Progenitor cell of endocrine pancreas (in vitro differentiated cells): ENCODE data around the gene NOL3. TPM values are rescaled to one million over a fixed set of nuclear protein-coding genes. Genes with fewer than 3 reads are reported as not detected.

ENCODE experiments used
- DNase-seq: peaks from one replicate; pipeline ENCODE4 v3.0.0; 2021; ENCODE audit warnings: low spot score; ENCODE audit not compliant: unreplicated experiment
- H3K27ac Mint-ChIP-seq: 2 replicates; pipeline ENCODE4 v1.8.0; 2021; ENCODE audit warnings: mild to moderate bottlenecking, moderate library complexity, mixed read lengths
- H3K27me3 Mint-ChIP-seq: 2 replicates; pipeline ENCODE4 v1.8.0; 2021; ENCODE audit warnings: mixed read lengths
- H3K36me3 Mint-ChIP-seq: 2 replicates; pipeline ENCODE4 v1.8.0; 2022; ENCODE audit warnings: mixed read lengths; ENCODE audit not compliant: insufficient read depth
- H3K4me1 Mint-ChIP-seq: 2 replicates; pipeline ENCODE4 v1.8.0; 2021; ENCODE audit warnings: low read depth, mixed read lengths
- H3K4me3 Mint-ChIP-seq: 2 replicates; pipeline ENCODE4 v1.8.0; 2021; ENCODE audit warnings: low read depth, mild to moderate bottlenecking, moderate library complexity, mixed read lengths
- H3K9me3 Mint-ChIP-seq: 2 replicates; pipeline ENCODE4 v1.8.0; 2021; ENCODE audit warnings: low read depth, mixed read lengths
- total RNA-seq: library from RNA; stranded (reverse); gene quantifications from 2 replicates; pipeline ENCODE4 v1.2.1, GENCODE V29; 2021
- TF ChIP-seq, protein P1 (sequence below): fragments of 200-600 bp; sonication (generic); IDR thresholded peaks from one replicate; pipeline ENCODE4 v1.5.0; 2021; ENCODE audit warnings: antibody characterized with exemption, mild to moderate bottlenecking; ENCODE audit not compliant: unreplicated experiment

NOL3 gene
- total RNA-seq, 1 donor from 2014 or later, result 9.4 TPM

DNA sequence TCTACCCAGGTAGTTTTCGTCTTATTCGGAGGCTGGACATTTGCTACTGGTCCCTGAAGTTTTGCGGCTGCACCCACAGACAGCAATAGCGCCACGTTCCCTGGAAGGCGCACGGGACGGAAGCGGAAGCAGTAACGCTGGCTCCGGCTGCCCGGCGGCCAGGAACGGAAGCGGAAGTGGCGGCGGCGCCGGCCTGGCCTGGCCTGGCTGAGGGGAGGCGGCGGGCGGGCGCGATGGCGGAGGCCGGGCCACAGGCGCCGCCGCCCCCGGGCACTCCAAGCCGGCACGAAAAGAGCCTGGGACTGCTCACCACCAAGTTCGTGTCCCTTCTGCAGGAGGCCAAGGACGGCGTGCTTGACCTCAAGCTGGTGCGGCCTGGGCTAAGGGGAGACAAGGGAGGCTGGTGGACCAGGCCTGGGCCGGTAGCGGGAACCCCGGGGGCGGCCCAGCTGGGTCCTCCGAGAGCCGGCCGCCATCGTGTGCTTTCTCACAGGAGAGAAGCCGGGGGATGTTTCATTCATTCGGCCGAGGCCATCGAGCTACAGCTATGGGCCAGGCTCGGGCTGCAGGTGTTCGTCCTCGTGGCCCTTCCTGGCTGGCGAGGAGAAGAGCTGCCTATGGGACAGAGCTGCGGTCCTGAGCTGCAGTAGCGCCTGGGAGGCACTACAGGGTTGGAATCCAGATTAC is 21.8 kb downstream of the NOL3 start, which contains the start of gene E2F4:
E2F4 (plus strand) TSS at position 161 of the 687 bp plus-strand sequence; CDS start at position 234, 73 bp downstream.
- DNase-seq, result peak; percentile 75
- Mint-ChIP-seq H3K4me1 (peaks cover 15% of the 10 kb centered on the region), H3K4me3 (peak within 1 kb of the TSS; percentile 80), H3K9me3 (no peaks in the 10 kb centered on the region), H3K27me3 (no peaks in the 10 kb centered on the region), H3K27ac (peak within 1 kb of the TSS; percentile 71), H3K36me3 (peaks cover 16% of the 10 kb centered on the region)
- TF ChIP-seq, protein P1, sequence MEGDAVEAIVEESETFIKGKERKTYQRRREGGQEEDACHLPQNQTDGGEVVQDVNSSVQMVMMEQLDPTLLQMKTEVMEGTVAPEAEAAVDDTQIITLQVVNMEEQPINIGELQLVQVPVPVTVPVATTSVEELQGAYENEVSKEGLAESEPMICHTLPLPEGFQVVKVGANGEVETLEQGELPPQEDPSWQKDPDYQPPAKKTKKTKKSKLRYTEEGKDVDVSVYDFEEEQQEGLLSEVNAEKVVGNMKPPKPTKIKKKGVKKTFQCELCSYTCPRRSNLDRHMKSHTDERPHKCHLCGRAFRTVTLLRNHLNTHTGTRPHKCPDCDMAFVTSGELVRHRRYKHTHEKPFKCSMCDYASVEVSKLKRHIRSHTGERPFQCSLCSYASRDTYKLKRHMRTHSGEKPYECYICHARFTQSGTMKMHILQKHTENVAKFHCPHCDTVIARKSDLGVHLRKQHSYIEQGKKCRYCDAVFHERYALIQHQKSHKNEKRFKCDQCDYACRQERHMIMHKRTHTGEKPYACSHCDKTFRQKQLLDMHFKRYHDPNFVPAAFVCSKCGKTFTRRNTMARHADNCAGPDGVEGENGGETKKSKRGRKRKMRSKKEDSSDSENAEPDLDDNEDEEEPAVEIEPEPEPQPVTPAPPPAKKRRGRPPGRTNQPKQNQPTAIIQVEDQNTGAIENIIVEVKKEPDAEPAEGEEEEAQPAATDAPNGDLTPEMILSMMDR, result no peak

DNA sequence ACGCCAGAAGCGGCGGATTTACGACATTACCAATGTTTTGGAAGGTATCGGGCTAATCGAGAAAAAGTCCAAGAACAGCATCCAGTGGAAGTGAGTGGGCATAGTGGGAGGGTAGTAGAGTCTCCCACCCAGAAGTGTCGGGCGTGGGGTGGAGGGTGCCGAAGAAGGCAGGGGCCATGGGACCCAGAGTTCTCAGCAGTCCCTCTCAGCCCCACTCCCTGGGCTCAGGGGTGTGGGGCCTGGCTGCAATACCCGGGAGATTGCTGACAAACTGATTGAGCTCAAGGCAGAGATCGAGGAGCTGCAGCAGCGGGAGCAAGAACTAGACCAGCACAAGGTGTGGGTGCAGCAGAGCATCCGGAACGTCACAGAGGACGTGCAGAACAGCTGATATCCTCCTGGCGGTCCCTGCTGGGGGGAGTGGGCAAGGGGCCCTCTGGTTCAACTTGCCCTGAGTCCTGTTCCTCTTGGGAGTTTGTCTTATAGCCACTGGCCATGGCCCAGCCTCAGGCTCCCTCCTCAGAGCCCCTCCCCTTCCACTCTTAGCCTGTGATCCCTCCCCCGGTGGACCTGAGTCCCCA is 22.5 kb downstream of the NOL3 start:
- peaks cover 15% of the 10 kb centered on the region for H3K4me1 Mint-ChIP-seq
- peak overlapping the region; percentile 80 for H3K4me3 Mint-ChIP-seq
- H3K9me3 Mint-ChIP-seq, result no peaks in the 10 kb centered on the region
- peaks cover 16% of the 10 kb centered on the region for H3K36me3 Mint-ChIP-seq
- TF ChIP-seq, protein P1, result no peak
- no peaks in the 10 kb centered on the region for H3K27me3 Mint-ChIP-seq
- H3K27ac Mint-ChIP-seq, result peak overlapping the region; percentile 71
- no peak for DNase-seq

DNA sequence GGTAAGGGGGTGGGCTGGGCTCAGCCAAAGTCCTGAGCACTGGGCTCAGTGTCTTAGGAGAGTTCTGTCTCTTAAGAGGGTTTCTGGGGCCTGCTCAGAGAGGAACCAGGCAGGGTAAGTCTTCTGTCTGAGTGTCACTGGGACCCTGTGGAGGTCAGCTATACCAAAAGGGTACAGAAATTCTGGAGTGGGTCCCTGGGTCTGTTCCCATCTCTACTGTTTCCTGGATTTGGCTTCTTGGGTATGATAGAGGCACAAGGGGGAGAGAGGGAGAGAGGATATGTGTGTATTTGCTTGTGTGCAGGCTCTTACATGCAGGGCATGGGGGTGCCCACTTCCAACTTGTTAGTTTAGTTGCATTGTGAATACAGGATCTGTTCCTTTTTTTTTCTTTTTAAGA is 23.2 kb downstream of the NOL3 start:
- peaks cover 15% of the 10 kb centered on the region for H3K4me1 Mint-ChIP-seq
- H3K9me3 Mint-ChIP-seq, result no peaks in the 10 kb centered on the region
- TF ChIP-seq, protein P1, result no peak
- no peaks in the 10 kb centered on the region for H3K27me3 Mint-ChIP-seq
- peak overlapping the region; percentile 80 for H3K4me3 Mint-ChIP-seq
- H3K27ac Mint-ChIP-seq, result peak overlapping the region; percentile 67
- H3K36me3 Mint-ChIP-seq, result peaks cover 17% of the 10 kb centered on the region
- no peak for DNase-seq

DNA sequence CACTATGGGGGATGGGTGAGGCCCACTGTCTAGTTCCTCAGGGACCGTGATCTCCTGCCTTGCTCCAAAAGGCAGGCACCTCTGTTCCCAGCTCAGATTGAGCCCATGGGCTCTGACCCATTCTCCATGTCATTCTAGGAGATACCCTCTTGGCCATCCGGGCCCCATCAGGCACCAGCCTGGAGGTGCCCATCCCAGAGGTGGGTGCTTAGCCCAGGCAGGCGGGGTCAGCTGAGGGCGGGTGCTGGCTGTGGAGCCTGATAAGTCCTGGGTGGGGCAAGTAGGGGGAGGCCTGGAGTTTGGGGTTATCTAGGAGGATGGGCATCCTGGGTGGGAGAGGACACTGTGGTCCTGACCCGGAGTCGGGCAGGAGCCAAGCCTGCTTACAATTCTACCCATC is 23.9 kb downstream of the NOL3 start:
- no peak for DNase-seq
- H3K27me3 Mint-ChIP-seq, result no peaks in the 10 kb centered on the region
- no peaks in the 10 kb centered on the region for H3K9me3 Mint-ChIP-seq
- TF ChIP-seq, protein P1, result no peak
- no peak overlapping the region for H3K27ac Mint-ChIP-seq
- peak overlapping the region; percentile 80 for H3K4me3 Mint-ChIP-seq
- H3K4me1 Mint-ChIP-seq, result peaks cover 15% of the 10 kb centered on the region
- peaks cover 17% of the 10 kb centered on the region for H3K36me3 Mint-ChIP-seq

DNA sequence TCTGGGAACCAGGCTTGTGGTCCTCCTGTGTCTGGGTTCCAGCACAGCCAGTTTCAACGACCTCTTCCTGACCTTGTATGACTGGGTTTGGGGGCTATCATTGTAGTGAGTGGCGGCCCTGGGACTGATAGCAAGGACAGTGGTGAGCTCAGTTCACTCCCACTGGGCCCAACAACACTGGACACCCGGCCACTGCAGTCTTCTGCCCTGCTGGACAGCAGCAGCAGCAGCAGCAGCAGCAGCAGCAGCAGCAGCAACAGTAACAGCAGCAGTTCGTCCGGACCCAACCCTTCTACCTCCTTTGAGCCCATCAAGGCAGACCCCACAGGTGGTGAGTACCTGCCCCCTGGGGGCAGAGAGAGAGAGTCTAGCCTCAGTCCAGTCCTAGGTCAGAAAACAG is 25.3 kb downstream of the NOL3 start:
- H3K4me1 Mint-ChIP-seq, result peaks cover 18% of the 10 kb centered on the region
- no peaks in the 10 kb centered on the region for H3K9me3 Mint-ChIP-seq
- no peak overlapping the region for H3K4me3 Mint-ChIP-seq
- no peaks in the 10 kb centered on the region for H3K27me3 Mint-ChIP-seq
- H3K36me3 Mint-ChIP-seq, result peaks cover 17% of the 10 kb centered on the region
- TF ChIP-seq, protein P1, result no peak
- H3K27ac Mint-ChIP-seq, result no peak overlapping the region
- DNase-seq, result no peak
